ENCODE measurements around the gene CTNNBL1.
"Not testable (repeated sequence)": the region's sequence is repeated elsewhere in the genome, so short reads cannot be mapped to it uniquely, and the experiment has no call there.

Gene CTNNBL1

GRCh38 chr20:37657924-37658804 is 35.7 kb upstream of the CTNNBL1 start:
- no peaks in the 10 kb centered on the region for H3K79me2 ChIP-seq (ENCODE audit: control insufficient read depth, insufficient read depth, low read length, poor library complexity)
- no peak overlapping the region for H3K27ac ChIP-seq (ENCODE audit: low read depth, low read length)
- H3K9me3 ChIP-seq (ENCODE audit: insufficient read depth, low read depth, low read length): peaks cover 2% of the 10 kb centered on the region
- H2AK5ac ChIP-seq (ENCODE audit: low read length): no peak overlapping the region
- H3K4me3 ChIP-seq (ENCODE audit: low read depth, low read length): no peak overlapping the region
- no peaks in the 10 kb centered on the region for H3K27me3 ChIP-seq (ENCODE audit: insufficient read depth, low read length)
- no peak overlapping the region for H3K9ac ChIP-seq (ENCODE audit: low read length)
- H3K4me1 ChIP-seq (ENCODE audit: control insufficient read depth in 1 of 2, insufficient read depth in 2 of 2, low read length in 2 of 2): no peaks in the 10 kb centered on the region
- no peak overlapping the region for H3K4ac ChIP-seq (ENCODE audit: low read depth, low read length)
- no peak overlapping the region for H2AFZ ChIP-seq (ENCODE audit: insufficient read depth, low read length, poor library complexity)
- H3K23ac ChIP-seq (ENCODE audit: low read length): no peak overlapping the region
- no peak overlapping the region for H3K18ac ChIP-seq (ENCODE audit: low read length)
- no peak overlapping the region for H2BK5ac ChIP-seq (ENCODE audit: low read depth, low read length, poor library complexity)
- H4K8ac ChIP-seq (ENCODE audit: low read depth, low read length): no peak overlapping the region
- no peak overlapping the region for H2BK120ac ChIP-seq (ENCODE audit: insufficient read depth, low read length, poor library complexity)
- no CpG with 5 or more reads among the region's 6 CpGs for WGBS (ENCODE audit: extremely low coverage, insufficient coverage, insufficient read length)
- H3K4me2 ChIP-seq (ENCODE audit: low read length): no peak overlapping the region
- no peaks in the 10 kb centered on the region for H3K36me3 ChIP-seq (ENCODE audit: control insufficient read depth in 1 of 2, insufficient read depth in 2 of 2, low read length in 2 of 2)
- H3K79me1 ChIP-seq (ENCODE audit: low read length): no peaks in the 10 kb centered on the region
- H3K14ac ChIP-seq (ENCODE audit: low read length): no peak overlapping the region
- no peak for DNase-seq
- H2BK12ac ChIP-seq (ENCODE audit: low read length): no peak overlapping the region
- H4K12ac ChIP-seq (ENCODE audit: low read depth, low read length): no peak overlapping the region
- H4K91ac ChIP-seq (ENCODE audit: low read depth, low read length): no peak overlapping the region

- H3K36me3 ChIP-seq (ENCODE audit: control insufficient read depth in 1 of 2, insufficient read depth in 2 of 2, low read length in 2 of 2): no peaks in the 10 kb centered on the region
- no peak overlapping the region for H3K18ac ChIP-seq (ENCODE audit: low read length)
- H4K12ac ChIP-seq (ENCODE audit: low read depth, low read length): no peak overlapping the region
- no peak overlapping the region for H3K4me2 ChIP-seq (ENCODE audit: low read length)
- H3K9ac ChIP-seq (ENCODE audit: low read length): no peak overlapping the region
- H2BK5ac ChIP-seq (ENCODE audit: low read depth, low read length, poor library complexity): no peak overlapping the region
- DNase-seq: no peak
- no peak overlapping the region for H3K23ac ChIP-seq (ENCODE audit: low read length)
- no peak overlapping the region for H3K4ac ChIP-seq (ENCODE audit: low read depth, low read length)
- H3K27ac ChIP-seq (ENCODE audit: low read depth, low read length): no peak overlapping the region
- no peak overlapping the region for H3K4me3 ChIP-seq (ENCODE audit: low read depth, low read length)
- no peak overlapping the region for H2BK120ac ChIP-seq (ENCODE audit: insufficient read depth, low read length, poor library complexity)
- H3K79me2 ChIP-seq (ENCODE audit: control insufficient read depth, insufficient read depth, low read length, poor library complexity): no peaks in the 10 kb centered on the region
- no peak overlapping the region for H2AK5ac ChIP-seq (ENCODE audit: low read length)
- no peak overlapping the region for H3K14ac ChIP-seq (ENCODE audit: low read length)
- WGBS (ENCODE audit: extremely low coverage, insufficient coverage, insufficient read length): 100% methylated on average over 2 of the region's 6 CpGs
- H4K8ac ChIP-seq (ENCODE audit: low read depth, low read length): no peak overlapping the region
- H3K9me3 ChIP-seq (ENCODE audit: insufficient read depth, low read depth, low read length): no peaks in the 10 kb centered on the region
- H2BK12ac ChIP-seq (ENCODE audit: low read length): no peak overlapping the region
- H3K79me1 ChIP-seq (ENCODE audit: low read length): no peaks in the 10 kb centered on the region
- no peak overlapping the region for H4K91ac ChIP-seq (ENCODE audit: low read depth, low read length)
- no peaks in the 10 kb centered on the region for H3K4me1 ChIP-seq (ENCODE audit: control insufficient read depth in 1 of 2, insufficient read depth in 2 of 2, low read length in 2 of 2)
- no peaks in the 10 kb centered on the region for H3K27me3 ChIP-seq (ENCODE audit: insufficient read depth, low read length)
- H2AFZ ChIP-seq (ENCODE audit: insufficient read depth, low read length, poor library complexity): no peak overlapping the region
These were observed 32.3 kb upstream of the CTNNBL1 start for GRCh38 chr20:37661519-37661918.

- Histone ChIP-seq H2BK120ac (ENCODE audit: insufficient read depth, low read length, poor library complexity) (no peak overlapping the region), H3K27ac (ENCODE audit: low read depth, low read length) (no peak overlapping the region), H3K36me3 (ENCODE audit: control insufficient read depth in 1 of 2, insufficient read depth in 2 of 2, low read length in 2 of 2) (no peaks in the 10 kb centered on the region), H3K27me3 (ENCODE audit: insufficient read depth, low read length) (no peaks in the 10 kb centered on the region), H4K8ac (ENCODE audit: low read depth, low read length) (no peak overlapping the region), H4K12ac (ENCODE audit: low read depth, low read length) (no peak overlapping the region), H3K23ac (ENCODE audit: low read length) (no peak overlapping the region), H3K9ac (ENCODE audit: low read length) (no peak overlapping the region), H2AK5ac (ENCODE audit: low read length) (no peak overlapping the region), H3K9me3 (ENCODE audit: insufficient read depth, low read depth, low read length) (no peaks in the 10 kb centered on the region), H3K4me3 (ENCODE audit: low read depth, low read length) (no peak overlapping the region), H3K14ac (ENCODE audit: low read length) (no peak overlapping the region), H2BK12ac (ENCODE audit: low read length) (no peak overlapping the region), H3K79me2 (ENCODE audit: control insufficient read depth, insufficient read depth, low read length, poor library complexity) (no peaks in the 10 kb centered on the region), H3K79me1 (ENCODE audit: low read length) (no peaks in the 10 kb centered on the region), H4K91ac (ENCODE audit: low read depth, low read length) (no peak overlapping the region), H3K4me2 (ENCODE audit: low read length) (no peak overlapping the region), H3K4ac (ENCODE audit: low read depth, low read length) (no peak overlapping the region), H2BK5ac (ENCODE audit: low read depth, low read length, poor library complexity) (no peak overlapping the region), H3K4me1 (ENCODE audit: control insufficient read depth in 1 of 2, insufficient read depth in 2 of 2, low read length in 2 of 2) (no peaks in the 10 kb centered on the region), H2AFZ (ENCODE audit: insufficient read depth, low read length, poor library complexity) (no peak overlapping the region), H3K18ac (ENCODE audit: low read length) (no peak overlapping the region)
- WGBS (ENCODE audit: extremely low coverage, insufficient coverage, insufficient read length): no CpG with 5 or more reads among the region's 3 CpGs
- DNase-seq: no peak
These were observed 31.5 kb upstream of the CTNNBL1 start for GRCh38 chr20:37662308-37662707.

GRCh38 chr20:37664595-37664994 is 29.2 kb upstream of the CTNNBL1 start:
- not testable (repeated sequence) for H3K27ac ChIP-seq (ENCODE audit: low read depth, low read length); H4K91ac ChIP-seq (ENCODE audit: low read depth, low read length); H3K18ac ChIP-seq (ENCODE audit: low read length); H2BK5ac ChIP-seq (ENCODE audit: low read depth, low read length, poor library complexity); H2BK120ac ChIP-seq (ENCODE audit: insufficient read depth, low read length, poor library complexity); H2AK5ac ChIP-seq (ENCODE audit: low read length); H3K79me2 ChIP-seq (ENCODE audit: control insufficient read depth, insufficient read depth, low read length, poor library complexity); H2BK12ac ChIP-seq (ENCODE audit: low read length); DNase-seq; H4K12ac ChIP-seq (ENCODE audit: low read depth, low read length); H3K4ac ChIP-seq (ENCODE audit: low read depth, low read length); H3K23ac ChIP-seq (ENCODE audit: low read length); H3K14ac ChIP-seq (ENCODE audit: low read length); H3K4me1 ChIP-seq (ENCODE audit: control insufficient read depth in 1 of 2, insufficient read depth in 2 of 2, low read length in 2 of 2); H3K79me1 ChIP-seq (ENCODE audit: low read length); H4K8ac ChIP-seq (ENCODE audit: low read depth, low read length); H2AFZ ChIP-seq (ENCODE audit: insufficient read depth, low read length, poor library complexity); H3K9ac ChIP-seq (ENCODE audit: low read length); H3K4me3 ChIP-seq (ENCODE audit: low read depth, low read length); H3K36me3 ChIP-seq (ENCODE audit: control insufficient read depth in 1 of 2, insufficient read depth in 2 of 2, low read length in 2 of 2); H3K9me3 ChIP-seq (ENCODE audit: insufficient read depth, low read depth, low read length); H3K27me3 ChIP-seq (ENCODE audit: insufficient read depth, low read length); H3K4me2 ChIP-seq (ENCODE audit: low read length)
- no CpG with 5 or more reads among the region's 4 CpGs for WGBS (ENCODE audit: extremely low coverage, insufficient coverage, insufficient read length)
